Astrocyte (in vitro differentiated cells and primary cell): ENCODE data around the gene LDAF1.

Experiments
- CTCF ChIP-seq: IDR thresholded peaks from 2 replicates; pipeline ENCODE4 v1.5.1; 2011; ENCODE audit warnings: low read depth, mild to moderate bottlenecking, inconsistent platforms, low read length, moderate library complexity; ENCODE audit not compliant: insufficient read depth
- EZH2 ChIP-seq: IDR thresholded peaks from 2 replicates; pipeline ENCODE4 v1.6.1; 2012; ENCODE audit warnings: mild to moderate bottlenecking, low read length, inconsistent platforms; ENCODE audit not compliant: insufficient read depth

- TF ChIP-seq EZH2 (no peak), CTCF (no peak)
Measured at GRCh38 chr16:21205303-21205702, 46.8 kb downstream of the LDAF1 start.
